Activated CD4-positive, CD25-positive, alpha-beta regulatory T cell treated with anti-CD3 and anti-CD28 coated beads, Interleukin-2, amount 50 U/mL, for 24 hours (primary cell): ENCODE measurements around the gene RPS15.
A peak's percentile ranks its signal among the peaks of the same experiment; 100 is the strongest.
"Not testable (repeated sequence)": the region's sequence is repeated elsewhere in the genome, so short reads cannot be mapped to it uniquely, and the experiment has no call there.

Experiments
- ATAC-seq, 2 donors: fragments of 150-1000 bp; cut with Tn5 transposase; one replicate each; pipeline ENCODE4 v1.10.0; 2021; ENCODE audit warnings: mild to moderate bottlenecking in 1 of 2, moderate library complexity in 1 of 2

Gene RPS15

DNA sequence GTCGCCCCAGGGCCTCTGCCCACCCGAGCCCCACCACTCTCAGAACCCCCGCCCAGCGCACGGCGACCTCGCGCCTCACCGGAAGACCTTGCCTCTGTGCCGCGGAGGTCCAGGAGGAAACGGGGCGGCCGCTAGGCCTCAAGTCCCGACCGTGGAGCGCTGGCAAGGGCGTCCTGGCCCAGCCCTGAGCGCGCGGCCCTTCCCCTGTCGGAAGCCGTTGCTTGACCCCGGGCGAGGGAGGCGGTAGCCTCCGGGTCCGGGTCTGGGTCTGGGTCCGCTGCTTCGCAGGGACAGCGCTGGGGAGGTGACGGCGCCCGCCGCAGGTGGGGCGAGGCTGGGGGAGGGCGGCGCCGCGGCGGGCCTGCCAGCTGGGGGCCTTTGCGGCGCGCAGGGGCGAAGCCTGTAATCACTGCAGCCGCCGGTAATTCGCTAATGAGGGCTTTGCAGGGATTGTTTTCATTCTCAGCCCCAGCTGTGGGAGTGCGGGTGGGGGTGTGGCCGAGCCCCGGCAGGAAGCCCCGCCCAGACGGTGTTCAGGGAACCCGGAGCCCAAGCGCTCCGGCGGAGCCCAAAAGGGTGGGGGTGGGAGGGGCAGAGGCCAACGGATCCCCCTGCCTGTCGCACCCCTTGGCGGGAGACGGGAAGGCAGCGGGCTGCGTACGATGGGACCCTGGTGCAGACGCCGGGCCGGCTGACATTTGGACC is 32.3 kb downstream of the RPS15 start:
- peak; percentile 66 to 73 for ATAC-seq

DNA sequence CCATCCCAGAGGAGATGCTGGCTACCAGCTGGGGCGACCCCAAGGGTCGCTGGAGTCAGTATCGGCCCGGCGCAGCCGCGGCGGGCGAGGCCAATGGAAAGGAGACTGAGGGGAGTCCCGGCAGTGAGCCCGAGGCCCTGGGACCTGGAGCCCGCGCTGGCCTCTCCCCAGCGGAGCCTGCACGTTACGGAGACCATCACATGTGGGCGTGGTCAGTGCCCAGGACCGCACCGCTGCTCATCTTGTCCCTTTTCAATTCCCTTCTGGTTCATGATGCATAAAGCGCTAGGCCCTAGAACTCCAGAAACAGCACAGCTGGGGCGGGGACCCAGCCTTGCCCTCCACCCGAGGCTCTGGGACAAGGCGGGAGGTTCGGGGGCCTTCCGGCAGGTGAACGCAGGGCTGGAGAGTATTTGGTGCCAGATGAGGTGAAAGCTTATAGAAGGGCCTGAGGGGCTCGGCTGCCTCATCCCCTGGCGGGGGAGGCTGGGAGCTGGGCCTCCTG is 32.9 kb downstream of the RPS15 start:
- peak; percentile 36 to 44 for ATAC-seq

DNA sequence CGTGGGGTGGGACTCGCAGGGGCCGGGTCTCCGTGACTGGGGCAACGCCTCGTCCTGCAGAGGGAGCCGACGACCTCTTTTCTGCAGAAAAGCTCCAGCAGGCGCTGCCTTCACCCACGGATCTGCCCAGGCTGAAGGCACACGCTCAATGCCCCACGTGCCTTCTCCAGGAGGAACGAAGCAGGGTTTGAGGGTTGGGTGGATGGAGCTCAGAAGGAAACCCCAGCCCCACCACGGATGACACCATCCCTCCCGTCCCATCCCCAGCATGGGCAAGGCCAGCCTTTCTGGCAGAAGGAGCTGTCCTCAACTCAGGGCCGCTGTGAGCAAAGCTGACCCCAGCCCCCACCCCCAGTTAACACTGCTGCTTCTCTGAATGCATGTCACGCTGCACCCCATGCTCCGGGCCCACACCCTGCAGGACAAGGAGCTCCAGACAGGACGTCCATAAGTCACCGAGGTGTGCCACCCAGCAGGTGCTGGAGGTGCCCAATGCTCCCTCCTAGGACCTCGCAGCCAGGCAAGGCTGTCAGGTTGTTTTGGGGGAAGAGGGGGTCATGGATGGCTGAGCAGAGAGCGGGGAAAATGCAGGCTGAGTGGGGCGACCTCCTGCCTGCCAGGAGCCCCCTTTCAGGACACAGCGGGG is 33.4 kb downstream of the RPS15 start:
- peak in 1 of 2 donors; percentile 7 for ATAC-seq

- ATAC-seq = no peak
Observed at GRCh38 chr19:1472231-1473084, 34.3 kb downstream of the RPS15 start.

DNA sequence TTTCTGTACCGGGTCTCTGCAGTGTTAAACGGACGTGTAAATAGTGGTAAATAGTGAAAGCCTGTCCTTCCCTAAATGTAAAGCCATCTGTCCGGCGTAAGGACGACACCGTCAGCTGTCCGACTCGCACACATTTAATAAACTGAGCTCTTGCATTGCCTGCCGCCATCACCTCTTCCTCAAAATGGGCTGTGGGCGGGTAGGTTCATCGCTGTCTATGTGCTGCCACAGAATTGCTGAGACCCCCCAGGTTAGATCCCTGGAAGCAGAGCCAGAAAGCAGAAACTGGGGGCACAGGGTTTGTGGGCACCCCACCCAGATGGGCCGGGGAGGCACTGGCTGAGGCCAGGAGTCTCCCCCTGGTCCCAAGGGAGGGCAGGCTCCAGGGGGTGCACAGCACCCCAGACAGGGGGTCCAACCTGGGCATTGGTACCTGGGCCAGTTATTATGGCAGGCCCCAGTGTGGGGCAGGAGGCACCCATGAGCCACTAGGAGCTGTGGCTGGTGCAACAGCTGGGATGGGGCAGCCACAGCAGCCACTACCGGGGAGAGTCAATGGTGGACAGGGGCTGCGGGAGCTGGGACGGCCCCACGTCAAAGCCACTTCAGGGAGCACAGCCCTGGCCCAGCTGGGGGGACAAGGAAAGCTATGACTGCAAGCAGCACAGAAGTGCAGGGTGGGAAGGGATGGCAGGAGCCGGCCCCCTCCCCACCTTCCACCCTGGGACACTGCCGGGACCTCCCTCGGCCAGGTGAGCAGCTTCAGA is 35.1 kb downstream of the RPS15 start:
- ATAC-seq = no peak

GRCh38 chr19:1474011-1474764 is 36.0 kb downstream of the RPS15 start:
- no peak for ATAC-seq

GRCh38 chr19:1474765-1475351 is 36.7 kb downstream of the RPS15 start:
- ATAC-seq = no peak

DNA sequence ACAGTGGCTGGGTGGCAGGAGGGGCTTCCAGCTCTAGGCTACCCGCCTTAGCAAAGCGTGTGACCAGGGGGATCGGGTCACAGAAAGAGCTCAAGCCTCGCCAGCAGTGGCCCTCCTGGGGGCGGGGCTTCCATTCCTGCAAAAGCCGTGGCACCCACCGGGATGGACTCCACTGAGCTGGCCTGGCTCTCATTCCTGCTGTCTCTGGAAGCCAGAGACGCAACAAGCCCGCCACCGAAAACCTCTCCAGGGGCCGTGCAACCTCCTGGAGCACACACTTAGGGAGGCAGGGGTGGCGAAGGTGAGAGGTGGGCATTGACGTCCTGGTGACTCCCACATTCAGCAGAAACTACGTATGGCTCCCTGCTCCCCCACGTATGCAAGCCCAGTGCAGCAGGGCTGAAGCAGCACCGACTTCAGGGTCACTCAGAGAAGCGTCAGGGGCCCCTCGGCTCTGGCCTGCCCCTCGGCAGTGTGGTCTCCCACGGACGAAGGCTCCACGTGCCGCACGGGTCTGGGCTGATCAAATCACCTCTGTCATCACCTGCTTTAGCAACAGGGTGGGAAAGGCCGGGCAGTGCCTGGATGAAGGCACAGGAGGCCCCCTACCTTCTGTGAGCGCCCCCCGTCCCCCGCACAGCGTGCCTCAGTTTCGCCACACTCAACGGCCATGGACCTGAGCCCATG is 37.7 kb downstream of the RPS15 start:
- no peak for ATAC-seq

- not testable (repeated sequence) for ATAC-seq
Observed at GRCh38 chr19:1477056-1477455, 38.9 kb downstream of the RPS15 start.

GRCh38 chr19:1478934-1479707 is 40.9 kb downstream of the RPS15 start, which contains the start of gene C19orf25:
Gene C19orf25, minus strand, starts transcription at chr19:1479215. Its CDS starts 312 bp downstream, at chr19:1478903.
- ATAC-seq = peak; percentile 99

DNA sequence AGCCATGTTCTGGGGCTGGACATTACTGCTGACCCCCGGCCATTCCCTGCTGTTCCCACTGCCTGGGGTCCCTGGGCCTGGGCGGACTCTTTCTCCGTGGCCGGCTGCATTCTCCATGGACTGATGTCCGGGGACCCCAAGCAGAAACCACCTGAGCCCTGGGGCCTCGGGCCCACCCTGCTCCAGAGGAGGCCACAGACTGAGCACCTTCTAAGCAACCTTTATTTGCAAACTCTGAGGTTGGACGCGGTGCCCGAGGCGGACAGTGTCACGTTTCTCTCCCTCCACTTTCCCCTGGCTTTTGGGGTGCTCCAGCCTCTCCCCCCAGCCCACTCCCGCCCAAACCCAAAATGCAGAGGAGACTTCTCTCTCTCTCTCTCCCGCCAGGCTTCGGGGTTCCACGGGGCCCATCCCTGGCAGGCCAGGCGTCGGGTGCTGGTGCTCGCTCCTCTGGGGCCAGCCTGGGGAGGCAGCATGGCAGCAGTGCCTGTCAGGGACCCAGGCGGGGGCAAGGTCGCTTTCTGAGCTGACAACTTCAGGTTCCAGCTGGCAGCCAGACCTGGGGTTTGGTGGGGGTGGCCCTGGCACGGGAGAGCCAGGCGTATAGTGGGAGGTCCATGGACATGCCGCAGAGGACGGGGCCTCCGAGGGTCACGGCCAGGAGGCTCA is 43.2 kb downstream of the RPS15 start:
- no peak for ATAC-seq

GRCh38 chr19:1481893-1482360 is 43.7 kb downstream of the RPS15 start:
- no peak for ATAC-seq

- no peak for ATAC-seq
Observed at GRCh38 chr19:1482361-1483130, 44.4 kb downstream of the RPS15 start.

- ATAC-seq = no peak
Observed at GRCh38 chr19:1483131-1483978, 45.2 kb downstream of the RPS15 start.

- ATAC-seq = no peak
Observed at GRCh38 chr19:1483979-1484428, 45.8 kb downstream of the RPS15 start.

- ATAC-seq = no peak
Observed at GRCh38 chr19:1486720-1487575, 48.8 kb downstream of the RPS15 start.
